Activated CD4-positive, alpha-beta memory T cell treated with anti-CD3 and anti-CD28 coated beads, Interleukin-2, amount 10 ng/mL, durations not matched to agents 7 days and 5 days (primary cell): ENCODE measurements around the gene LRRC47. TPM values are rescaled to one million over a fixed set of nuclear protein-coding genes. Genes with fewer than 3 reads are reported as not detected.

Experiments
- CTCF ChIA-PET: fragments of 350-600 bp; sonication (Branson Sonifier 250); formaldehyde crosslinking; loops from one replicate; lab custom pipeline; 2021; ENCODE audit warnings: antibody characterized with exemption, inconsistent platforms; lab: Charles Lee
- POLR2A ChIA-PET: fragments of 350-600 bp; sonication (Branson Sonifier 250); formaldehyde crosslinking; loops from one replicate; lab custom pipeline; 2021; ENCODE audit warnings: antibody characterized with exemption; lab: Charles Lee
- DNase-seq: peaks from one replicate; pipeline ENCODE4 v3.0.0-alpha.2; 2020
- H3K27ac Mint-ChIP-seq: one replicate; pipeline ENCODE4 v1.8.0; 2021; ENCODE audit warnings: mild to moderate bottlenecking, mixed read lengths
- H3K27me3 Mint-ChIP-seq: one replicate; pipeline ENCODE4 v1.8.0; 2021; ENCODE audit warnings: mixed read lengths
- H3K36me3 Mint-ChIP-seq: one replicate; pipeline ENCODE4 v1.8.0; 2021; ENCODE audit warnings: low read depth, mixed read lengths
- H3K4me1 Mint-ChIP-seq: one replicate; pipeline ENCODE4 v1.8.0; 2021; ENCODE audit warnings: mixed read lengths
- H3K4me3 Mint-ChIP-seq: one replicate; pipeline ENCODE4 v1.8.0; 2021; ENCODE audit warnings: mild to moderate bottlenecking, mixed read lengths
- H3K9me3 Mint-ChIP-seq: one replicate; pipeline ENCODE4 v1.8.0; 2021; ENCODE audit warnings: mixed read lengths
- total RNA-seq, 2 experiments: library from RNA; stranded (reverse); gene quantifications; one replicate each; pipeline ENCODE4 v1.2.3, GENCODE V29; 2021

LRRC47 gene
- total RNA-seq, 2 experiments from 2014 or later = 32.4 to 33.5 TPM

GRCh38 chr1:3733883-3734589, 62.3 kb downstream of the LRRC47 start:
- Mint-ChIP-seq H3K27ac (no peak overlapping the region), H3K36me3 (no peaks in the 10 kb centered on the region), H3K27me3 (no peaks in the 10 kb centered on the region), H3K4me3 (no peak overlapping the region), H3K4me1 (peaks cover 3% of the 10 kb centered on the region), H3K9me3 (no peaks in the 10 kb centered on the region)
- DNase-seq = no peak
- CTCF ChIA-PET = interaction anchor here (2.2 kb wide), 1 partner anchor 10 kb away, joined by 6 read pairs; no protein-coding TSS in a partner anchor
- POLR2A ChIA-PET = no interaction called here

DNA sequence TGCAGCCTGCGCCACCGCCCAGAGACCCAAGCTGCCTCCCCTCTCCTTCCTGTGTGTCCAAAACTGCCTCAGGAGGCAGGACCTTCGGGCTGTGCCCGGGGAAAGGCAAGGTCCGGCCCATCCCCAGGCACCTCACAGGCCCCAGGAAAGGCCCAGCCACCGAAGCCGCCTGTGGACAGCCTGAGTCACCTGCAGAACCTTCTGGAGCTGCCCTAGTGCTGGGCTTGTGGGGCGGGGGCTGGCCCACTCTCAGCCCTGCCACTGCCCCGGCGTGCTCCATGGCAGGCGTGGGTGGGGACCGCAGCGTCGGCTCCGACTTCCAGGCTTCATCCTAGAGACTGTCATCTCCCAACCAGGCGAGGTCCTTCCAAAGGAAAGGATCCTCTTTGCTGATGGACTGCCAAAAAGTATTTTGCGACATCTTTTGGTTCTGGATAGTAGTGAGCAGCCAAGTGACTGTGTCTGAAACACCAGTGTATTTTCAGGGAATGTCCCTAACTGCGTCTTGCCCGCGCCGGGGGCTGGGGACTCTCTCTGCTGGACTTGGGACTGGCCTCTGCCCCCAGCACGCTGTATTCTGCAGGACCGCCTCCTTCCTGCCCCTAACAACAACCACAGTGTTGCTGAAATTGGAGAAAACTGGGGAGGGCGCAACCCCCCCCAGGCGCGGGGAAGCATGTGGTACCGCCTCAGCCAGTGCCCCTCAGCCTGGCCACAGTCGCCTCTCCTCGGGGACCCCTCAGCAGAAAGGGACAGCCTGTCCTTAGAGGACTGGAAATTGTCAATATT, 63.0 kb downstream of the LRRC47 start:
- Mint-ChIP-seq H3K27ac (no peak overlapping the region), H3K36me3 (no peaks in the 10 kb centered on the region), H3K27me3 (no peaks in the 10 kb centered on the region), H3K4me3 (no peak overlapping the region), H3K9me3 (no peaks in the 10 kb centered on the region), H3K4me1 (peaks cover 3% of the 10 kb centered on the region)
- ChIA-PET CTCF (interaction anchor here (2.2 kb wide), 1 partner anchor 9 kb away, joined by 6 read pairs; no protein-coding TSS in a partner anchor), POLR2A (no interaction called here)
- no peak for DNase-seq

- CTCF ChIA-PET = no interaction called here
- DNase-seq = no peak
- no peak overlapping the region for H3K4me3 Mint-ChIP-seq
- peaks cover 3% of the 10 kb centered on the region for H3K4me1 Mint-ChIP-seq
- H3K36me3 Mint-ChIP-seq = no peaks in the 10 kb centered on the region
- POLR2A ChIA-PET = no interaction called here
- no peak overlapping the region for H3K27ac Mint-ChIP-seq
- H3K27me3 Mint-ChIP-seq = no peaks in the 10 kb centered on the region
- H3K9me3 Mint-ChIP-seq = no peaks in the 10 kb centered on the region
Measured at GRCh38 chr1:3732434-3733093, 63.7 kb downstream of the LRRC47 start.

DNA sequence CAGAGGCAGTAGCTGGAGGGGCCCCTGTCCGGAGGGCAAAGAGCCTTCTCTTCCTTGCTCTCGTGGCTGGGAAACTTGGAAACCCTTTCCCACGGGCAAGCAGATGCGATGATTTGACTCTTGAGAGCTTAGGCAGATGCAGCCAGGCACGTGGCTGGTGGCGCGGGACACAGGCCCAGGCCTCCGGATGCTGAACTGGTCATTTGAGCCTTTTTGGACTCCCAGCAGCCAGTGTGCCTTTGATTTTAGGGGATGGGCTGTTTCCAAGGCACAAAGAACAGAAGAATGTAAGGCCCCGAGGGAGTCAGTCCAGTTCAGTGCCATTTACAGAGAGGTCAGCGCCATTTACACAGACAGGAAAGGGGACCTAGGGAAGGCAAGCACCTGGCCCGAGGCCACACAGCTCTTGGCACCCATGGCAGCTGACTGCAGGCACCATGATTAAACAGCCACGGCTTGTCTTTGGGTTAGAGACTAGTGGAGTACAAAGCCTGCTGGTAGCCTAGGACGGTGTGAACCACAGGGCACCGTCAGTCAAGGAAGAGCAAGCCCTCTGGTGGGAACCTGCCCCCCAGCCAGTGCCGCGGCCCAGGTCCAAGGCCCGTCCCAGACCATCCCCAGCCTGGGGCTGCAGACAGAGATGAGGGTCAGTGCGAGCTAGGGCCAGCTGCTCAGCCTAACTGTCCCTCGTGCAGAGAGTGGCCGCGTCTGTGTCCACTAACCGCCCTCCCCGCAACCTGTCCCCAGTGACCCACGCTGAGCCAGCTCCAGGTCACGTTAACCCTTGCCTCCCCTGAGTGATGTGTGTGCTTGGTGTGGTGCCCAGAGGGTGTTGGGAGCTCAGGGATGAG, 64.5 kb downstream of the LRRC47 start:
- CTCF ChIA-PET = no interaction called here
- POLR2A ChIA-PET = no interaction called here
- H3K27me3 Mint-ChIP-seq = no peaks in the 10 kb centered on the region
- H3K4me3 Mint-ChIP-seq = no peak overlapping the region
- H3K4me1 Mint-ChIP-seq = peaks cover 3% of the 10 kb centered on the region
- H3K27ac Mint-ChIP-seq = no peak overlapping the region
- H3K9me3 Mint-ChIP-seq = no peaks in the 10 kb centered on the region
- DNase-seq = no peak
- no peaks in the 10 kb centered on the region for H3K36me3 Mint-ChIP-seq

DNA sequence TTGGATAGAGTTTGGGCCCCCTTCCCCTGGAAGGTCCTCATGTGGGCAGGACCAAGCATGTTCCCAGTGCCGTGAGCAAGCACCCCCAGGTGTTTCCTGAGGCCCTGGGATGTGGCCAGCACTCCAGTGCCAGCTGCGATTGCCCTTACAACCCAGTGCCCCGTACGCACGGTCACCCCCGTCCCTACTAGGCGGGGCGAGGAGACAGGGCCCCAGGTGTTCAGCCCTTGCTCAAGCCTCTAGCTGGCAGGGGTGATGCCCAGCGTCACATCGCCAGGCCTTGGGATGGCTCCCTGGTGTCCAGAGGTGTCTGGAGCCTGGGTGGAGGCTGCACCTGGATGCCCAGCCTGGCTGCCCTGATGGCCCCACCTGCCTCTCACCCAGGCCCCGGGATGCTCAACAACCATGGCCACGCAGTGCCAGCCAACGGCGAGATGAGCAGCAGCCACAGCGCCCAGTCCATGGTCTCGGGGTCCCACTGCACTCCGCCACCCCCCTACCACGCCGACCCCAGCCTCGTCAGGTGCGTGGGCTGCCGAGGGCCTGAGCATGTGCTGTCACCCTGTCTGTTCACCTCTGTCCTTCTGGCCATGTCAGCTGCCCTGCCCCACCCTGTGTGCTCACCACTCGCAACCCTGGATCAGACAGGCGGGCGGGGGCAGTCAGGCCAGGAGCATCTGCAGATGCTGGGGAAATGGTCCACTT, 65.6 kb downstream of the LRRC47 start:
- POLR2A ChIA-PET = no interaction called here
- CTCF ChIA-PET = interaction anchor here (1.1 kb wide), 1 partner anchor 10 kb away, joined by 3 read pairs; no protein-coding TSS in a partner anchor
- Mint-ChIP-seq H3K4me3 (no peak overlapping the region), H3K27ac (no peak overlapping the region), H3K4me1 (no peaks in the 10 kb centered on the region), H3K36me3 (no peaks in the 10 kb centered on the region), H3K27me3 (no peaks in the 10 kb centered on the region), H3K9me3 (no peaks in the 10 kb centered on the region)
- DNase-seq = no peak

GRCh38 chr1:3729594-3730542, 66.4 kb downstream of the LRRC47 start:
- Mint-ChIP-seq H3K9me3 (no peaks in the 10 kb centered on the region), H3K27ac (no peak overlapping the region), H3K4me1 (no peaks in the 10 kb centered on the region), H3K36me3 (no peaks in the 10 kb centered on the region), H3K4me3 (no peak overlapping the region), H3K27me3 (no peaks in the 10 kb centered on the region)
- no peak for DNase-seq
- POLR2A ChIA-PET = no interaction called here
- CTCF ChIA-PET = interaction anchor here (1.1 kb wide), 1 partner anchor 9 kb away, joined by 3 read pairs; no protein-coding TSS in a partner anchor

Other genes starting within 250 kb of the LRRC47 start
- gene MEGF6, start 185.0 kb downstream of the LRRC47 start, total RNA-seq = 10 to 100 TPM; 15.6 to 20.2 TPM
- 10 to 100 TPM; 15.9 to 17.3 TPM for gene TPRG1L, start 171.5 kb downstream of the LRRC47 start, total RNA-seq
- gene WRAP73, start 146.4 kb downstream of the LRRC47 start, total RNA-seq = 10 to 100 TPM; 34.7 to 38.9 TPM
- gene TP73, start 144.0 kb downstream of the LRRC47 start, total RNA-seq = 1 to 10 TPM; 2.0 to 2.6 TPM
- gene CCDC27, start 44.0 kb downstream of the LRRC47 start, total RNA-seq = not detected
- gene SMIM1, start 23.7 kb downstream of the LRRC47 start, total RNA-seq = not detected
- gene CEP104, start 60.7 kb upstream of the LRRC47 start, total RNA-seq = 10 to 100 TPM; 43.0 to 46.0 TPM
- gene DFFB, start 61.0 kb upstream of the LRRC47 start, total RNA-seq = 1 to 10 TPM; 9.0 to 9.5 TPM
- gene C1orf174, start 103.8 kb upstream of the LRRC47 start, total RNA-seq = 10 to 100 TPM; 24.1 to 25.5 TPM